LNCaP clone FGC (cell line): ENCODE data around the gene HS1BP3.

ENCODE experiments used
- DNase-seq: peaks from one replicate; pipeline ENCODE4 v3.0.0-alpha.2; 2011; ENCODE audit warnings: low read depth
- H3K4me3 ChIP-seq: 2 replicates; pipeline ENCODE4 v1.5.1; 2011; ENCODE audit warnings: mild to moderate bottlenecking, low read depth, low read length, control low read depth
- CTCF ChIP-seq: IDR thresholded peaks from 2 replicates; pipeline ENCODE4 v1.5.1; 2012; ENCODE audit warnings: mild to moderate bottlenecking; ENCODE audit not compliant: control insufficient read depth, insufficient read depth; ENCODE audit errors: extremely low read depth

HS1BP3 gene

DNA sequence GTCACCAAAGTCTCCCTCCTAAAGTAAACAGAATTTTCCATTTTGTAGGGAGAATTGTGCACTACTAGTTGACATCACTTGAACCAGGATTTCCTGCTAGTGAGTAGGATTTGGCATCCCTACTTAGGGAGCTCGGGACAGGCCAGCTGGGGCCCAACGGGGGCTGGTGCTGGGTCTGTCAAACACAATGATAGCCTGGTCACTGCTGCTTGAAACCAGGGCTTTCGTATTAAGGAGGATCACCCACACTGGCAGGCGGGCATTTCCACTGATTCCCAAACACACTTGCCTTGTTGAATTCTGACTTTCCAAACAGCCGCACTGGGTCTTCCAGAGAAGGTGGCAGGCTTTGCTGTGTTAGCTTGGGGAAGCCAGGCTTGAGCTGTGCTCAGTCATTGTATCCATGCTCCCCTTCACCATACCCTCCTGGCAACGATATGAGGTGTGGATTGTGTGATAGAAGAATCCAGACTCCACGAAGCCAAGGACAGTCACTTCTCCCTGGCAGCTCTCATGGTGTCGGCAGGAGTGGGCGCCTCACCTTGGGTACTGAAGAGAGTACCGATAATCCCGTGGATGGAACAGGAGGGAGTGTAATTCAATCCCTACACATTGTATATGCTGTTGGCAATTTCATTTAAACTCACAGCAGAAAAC is 23.5 kb upstream of the HS1BP3 start:
- DNase-seq, result no peak
- no peak for TF ChIP-seq CTCF
- H3K4me3 ChIP-seq, result no peak overlapping the region

DNA sequence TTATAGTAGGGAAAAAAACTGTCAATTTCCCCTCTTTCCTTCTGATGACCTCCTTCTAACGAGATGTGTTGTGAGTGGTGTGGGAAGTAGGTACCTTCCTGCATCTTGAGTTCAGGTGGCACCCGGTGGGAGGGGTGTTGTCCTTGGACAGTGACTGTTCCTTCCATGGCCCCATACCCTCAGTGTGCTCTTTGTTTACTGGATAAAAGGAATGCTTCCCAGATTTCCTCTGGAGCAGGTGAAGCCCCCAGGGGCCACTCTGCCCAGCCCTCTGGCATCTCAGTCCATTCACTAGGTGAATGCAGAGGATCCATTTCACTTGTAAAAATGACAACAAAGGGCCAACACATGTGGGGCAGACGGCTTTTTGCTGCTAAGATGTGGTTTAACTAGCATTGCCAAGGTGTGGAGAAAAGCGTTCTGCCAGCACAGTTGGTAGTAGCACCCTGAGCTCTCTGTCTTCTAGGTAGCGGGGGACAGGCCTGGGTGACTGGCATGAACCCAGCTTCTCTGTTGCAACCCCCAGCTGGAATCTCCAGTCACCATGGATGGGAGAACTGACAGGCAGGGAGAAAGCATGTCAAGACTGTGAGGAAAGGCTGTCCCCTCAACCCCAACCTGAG is 22.9 kb upstream of the HS1BP3 start:
- H3K4me3 ChIP-seq, result no peak overlapping the region
- TF ChIP-seq CTCF, result no peak
- no peak for DNase-seq

DNA sequence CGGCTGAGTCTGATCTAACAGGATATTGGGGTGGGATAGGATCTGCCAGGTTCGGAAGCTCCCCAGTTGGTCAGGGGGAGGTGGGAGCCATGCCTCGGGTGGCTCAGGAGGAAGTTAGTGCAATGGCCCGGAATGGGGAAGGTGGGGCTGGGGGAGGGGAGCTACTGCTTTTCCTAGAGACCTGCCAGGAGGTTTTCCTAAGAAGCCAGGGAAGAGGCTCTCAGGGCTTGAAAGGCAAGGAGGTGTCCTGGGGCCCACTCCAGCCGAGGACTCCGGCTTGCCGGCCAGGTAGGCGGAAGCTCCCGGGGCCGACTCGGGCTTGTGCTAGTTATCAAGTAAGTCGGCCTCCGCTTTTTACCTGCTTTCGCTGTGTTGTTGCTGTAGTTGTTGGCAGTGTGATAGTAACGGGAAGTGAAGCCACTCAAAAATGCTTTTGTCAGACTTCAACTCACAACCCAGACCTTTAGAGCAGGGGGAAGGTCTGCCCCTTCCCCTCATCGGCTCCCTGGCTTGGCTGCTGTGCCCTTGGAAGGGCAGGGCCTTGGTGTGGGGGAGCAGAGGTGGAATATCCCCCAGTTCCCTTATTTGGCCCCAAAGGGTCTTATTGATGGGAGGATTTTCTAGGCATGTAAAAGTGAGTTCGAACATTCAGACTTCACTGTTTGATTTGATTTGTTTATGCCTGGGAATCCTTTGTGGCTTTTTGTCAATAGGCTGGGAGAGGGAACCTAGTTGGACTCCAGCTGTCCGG is 21.5 kb upstream of the HS1BP3 start:
- no peak for TF ChIP-seq CTCF
- no peak overlapping the region for H3K4me3 ChIP-seq
- no peak for DNase-seq

DNA sequence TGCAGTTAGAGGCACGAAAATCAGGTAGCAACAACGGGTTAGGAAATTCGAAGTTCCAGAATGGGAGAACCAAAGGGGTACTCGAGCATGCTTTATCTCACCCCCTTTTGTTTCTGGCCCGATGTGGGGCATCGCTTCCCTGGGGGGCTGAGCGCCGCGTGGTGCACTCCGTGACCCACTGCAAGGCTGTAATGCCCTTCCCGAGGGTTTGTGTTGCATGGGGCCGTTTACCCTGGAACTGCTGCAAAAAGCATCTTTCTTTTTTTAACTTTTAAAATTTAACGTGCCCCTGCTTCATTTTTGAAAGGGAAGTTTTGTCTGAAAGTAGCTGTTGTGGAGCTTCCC is 20.8 kb upstream of the HS1BP3 start:
- TF ChIP-seq CTCF, result no peak
- DNase-seq, result no peak
- no peak overlapping the region for H3K4me3 ChIP-seq

DNA sequence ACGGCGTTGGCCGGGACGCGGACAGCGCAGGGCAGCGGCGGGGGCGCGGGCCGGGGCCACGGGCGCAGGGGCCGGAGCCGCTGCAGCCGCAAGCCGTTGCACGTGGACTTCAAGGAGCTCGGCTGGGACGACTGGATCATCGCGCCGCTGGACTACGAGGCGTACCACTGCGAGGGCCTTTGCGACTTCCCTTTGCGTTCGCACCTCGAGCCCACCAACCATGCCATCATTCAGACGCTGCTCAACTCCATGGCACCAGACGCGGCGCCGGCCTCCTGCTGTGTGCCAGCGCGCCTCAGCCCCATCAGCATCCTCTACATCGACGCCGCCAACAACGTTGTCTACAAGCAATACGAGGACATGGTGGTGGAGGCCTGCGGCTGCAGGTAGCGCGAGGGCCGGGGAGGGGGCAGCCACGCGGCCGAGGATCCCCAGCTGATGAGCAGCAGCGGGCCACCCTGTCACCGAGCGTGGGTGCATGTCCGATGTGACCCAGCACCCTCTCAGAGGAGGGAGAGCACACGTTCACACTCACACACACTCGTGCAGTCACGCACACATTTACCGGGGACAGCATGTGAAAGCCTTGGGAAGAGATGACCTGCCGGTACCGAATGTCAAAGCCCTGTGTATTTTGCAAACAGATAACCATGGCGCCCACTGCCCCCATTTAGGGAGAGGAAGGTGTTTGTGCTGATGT is 20.3 kb upstream of the HS1BP3 start:
- DNase-seq, result no peak
- TF ChIP-seq CTCF, result no peak
- H3K4me3 ChIP-seq, result no peak overlapping the region

- no peak for DNase-seq
- H3K4me3 ChIP-seq, result no peak overlapping the region
- TF ChIP-seq CTCF, result no peak
Measured at GRCh38 chr2:20670315-20671035, 19.6 kb upstream of the HS1BP3 start.
